Endothelial cell of umbilical vein (primary cell): ENCODE data around the gene GLDC. TPM values are rescaled to one million over a fixed set of nuclear protein-coding genes. Genes with fewer than 3 reads are reported as not detected.

Experiments
- BruUV-seq: library from RNA; stranded (reverse); fragments of 400-500 nt; replicated peaks from 2 replicates; lab custom pipeline; 2021; lab: Mats Ljungman, UMichigan
- CTCF ChIA-PET: fragments of 300-600, 350-600 bp; sonication (Branson Sonifier 250); formaldehyde crosslinking; loops from one replicate; lab custom pipeline; 2021; ENCODE audit warnings: antibody characterized with exemption, inconsistent platforms; lab: Charles Lee
- POLR2A ChIA-PET: fragments of 300-600, 350-600 bp; sonication (Branson Sonifier 250); formaldehyde crosslinking; loops from one replicate; lab custom pipeline; 2021; ENCODE audit warnings: antibody characterized with exemption, inconsistent platforms; lab: Charles Lee
- DNase-seq: peaks from one replicate; pipeline ENCODE4 v3.0.0-alpha.2; 2011; ENCODE audit warnings: low read depth, low spot score
- FAIRE-seq: peaks from 2 replicates; lab custom pipeline; 2011; peaks lifted over from hg19 to GRCh38; lab: Jason Lieb, UNC
- H2AFZ ChIP-seq: 2 replicates; pipeline ENCODE4 v1.6.0; 2012; ENCODE audit warnings: low read depth, low read length, control low read depth, inconsistent platforms
- H3K27ac ChIP-seq: 2 replicates; pipeline ENCODE4 v1.5.1; 2011; ENCODE audit warnings: low read depth, mild to moderate bottlenecking, control low read depth, low read length, moderate library complexity; ENCODE audit not compliant: insufficient read depth
- H3K27me3 ChIP-seq, 2 experiments: 2 replicates each; pipeline versions ENCODE4 v1.6.0 to v1.6.1; 2011; ENCODE audit warnings: low read length in 2 of 2, mixed read lengths in 1 of 2; ENCODE audit not compliant: control insufficient read depth in 2 of 2, insufficient read depth in 2 of 2
- H3K36me3 ChIP-seq, 2 experiments: 2 replicates in 1 of 2; 3 replicates in 1 of 2; pipeline ENCODE4 v1.5.1; 2011; ENCODE audit warnings: low read length in 2 of 2, mild to moderate bottlenecking in 1 of 2, moderate library complexity in 1 of 2; ENCODE audit not compliant: control insufficient read depth in 2 of 2, insufficient read depth in 2 of 2; ENCODE audit errors: extremely low read depth in 1 of 2
- H3K4me1 ChIP-seq: 3 replicates; pipeline ENCODE4 v1.5.1; 2011; ENCODE audit warnings: mild to moderate bottlenecking, low read length; ENCODE audit not compliant: control insufficient read depth, insufficient read depth; ENCODE audit errors: extremely low read depth
- H3K4me2 ChIP-seq: 2 replicates; pipeline ENCODE4 v1.6.1; 2011; ENCODE audit warnings: low read length, control low read depth, mixed read lengths; ENCODE audit not compliant: insufficient read depth
- H3K4me3 ChIP-seq, 3 experiments: fragments of 200-600 bp in 1 of 3; sonication (generic), shearing (Covaris generic) in 1 of 3; replicated peaks in 1 of 3; 2 replicates each; pipeline ENCODE4 v1.5.1; 2011 to 2016; ENCODE audit warnings: control low read depth in 3 of 3, low read length in 3 of 3, mild to moderate bottlenecking in 2 of 3, inconsistent platforms in 1 of 3, low read depth in 1 of 3, moderate library complexity in 1 of 3; ENCODE audit not compliant: insufficient read depth in 1 of 3
- H3K79me2 ChIP-seq: 2 replicates; pipeline ENCODE4 v1.6.0; 2012; ENCODE audit warnings: low read length, inconsistent platforms; ENCODE audit not compliant: control insufficient read depth, insufficient read depth
- H3K9ac ChIP-seq: replicated peaks from 2 replicates; pipeline ENCODE3; 2011; ENCODE audit warnings: low read length, control low read depth; ENCODE audit not compliant: insufficient read depth; ENCODE audit errors: extremely low read depth
- H3K9me1 ChIP-seq: replicated peaks from 3 replicates; pipeline ENCODE4 v1.6.0; 2011; ENCODE audit warnings: mild to moderate bottlenecking, low read length; ENCODE audit not compliant: control insufficient read depth, insufficient read depth; ENCODE audit errors: extremely low read depth
- H3K9me3 ChIP-seq: replicated peaks from 2 replicates; pipeline ENCODE4 v1.5.1; 2012; ENCODE audit warnings: low read length, inconsistent platforms; ENCODE audit not compliant: control insufficient read depth, insufficient read depth
- H4K20me1 ChIP-seq: replicated peaks from 2 replicates; pipeline ENCODE3; 2011; ENCODE audit warnings: mild to moderate bottlenecking, low read length; ENCODE audit not compliant: control insufficient read depth, insufficient read depth; ENCODE audit errors: extremely low read depth
- CTCF ChIP-seq, 2 donors: IDR thresholded peaks; 1 replicate in 1 of 2; 2 replicates in 1 of 2; pipeline ENCODE4 v1.5.1; 2011; ENCODE audit warnings: low read length in 2 of 2, mild to moderate bottlenecking in 2 of 2, moderate library complexity in 2 of 2, control low read depth in 1 of 2, inconsistent platforms in 1 of 2, low read depth in 1 of 2; ENCODE audit not compliant: insufficient read depth in 1 of 2; ENCODE audit errors: extremely low read depth in 1 of 2
- EZH2 ChIP-seq: IDR thresholded peaks from 2 replicates; pipeline ENCODE4 v1.6.1; 2012; ENCODE audit warnings: borderline replicate concordance, low read depth, mild to moderate bottlenecking, moderate library complexity, low read length, inconsistent platforms; ENCODE audit not compliant: severe bottlenecking
- FOS ChIP-seq: IDR thresholded peaks from 2 replicates; pipeline ENCODE4 v1.6.1; 2011; ENCODE audit warnings: mild to moderate bottlenecking, low read length, moderate library complexity, borderline replicate concordance; ENCODE audit not compliant: insufficient read depth
- GATA2 ChIP-seq: IDR thresholded peaks from 2 replicates; pipeline ENCODE4 v1.7.0; 2011; ENCODE audit warnings: low read depth, mild to moderate bottlenecking, moderate library complexity, mixed read lengths, low read length; ENCODE audit not compliant: insufficient read length, insufficient read depth
- JUN ChIP-seq: IDR thresholded peaks from 2 replicates; pipeline ENCODE4 v1.6.1; 2011; ENCODE audit warnings: borderline replicate concordance, low read depth; ENCODE audit not compliant: insufficient read length, insufficient read depth
- MAX ChIP-seq: IDR thresholded peaks from 2 replicates; pipeline ENCODE4 v1.6.1; 2011; ENCODE audit not compliant: insufficient read depth, insufficient read length
- MYC ChIP-seq: IDR thresholded peaks from one replicate; pipeline ENCODE4 v1.6.1; 2011; ENCODE audit warnings: mild to moderate bottlenecking, low read depth, low read length
- POLR2A ChIP-seq: IDR thresholded peaks from 2 replicates; pipeline ENCODE4 v1.6.1; 2012; ENCODE audit warnings: low read depth, mild to moderate bottlenecking, control low read depth, low read length
- POLR2AphosphoS5 ChIP-seq: IDR thresholded peaks from 2 replicates; pipeline ENCODE4 v1.6.1; 2012; ENCODE audit warnings: low read depth, mild to moderate bottlenecking, control low read depth, low read length, moderate library complexity; ENCODE audit not compliant: insufficient read depth
- dilution Hi-C: fragments of 300-500 bp; cut with MboI; formaldehyde crosslinking; loops from one replicate; pipeline ENCODE4 v1.15.0; 2019; ENCODE audit warnings: low sequenced_read_pairs; ENCODE audit not compliant: extremely low pct_ligation_motif_present
- intact Hi-C: fragments of 100-400 bp; cut with micrococcal nuclease; formaldehyde crosslinking; loops from one replicate; pipeline ENCODE4 v1.10.0; 2022
- polyA plus RNA-seq, 4 experiments: library from polyadenylated mRNA; depleted of rRNA in 3 of 4; stranded (reverse) in 3 of 4; unstranded in 1 of 4; fragments of >200 nt; gene quantifications; 2 replicates each; pipeline versions ENCODE4 v1.2.1 to v1.2.3, GENCODE V29; 2011 to 2012; ENCODE audit warnings: missing spikeins in 1 of 4
- total RNA-seq: library from RNA; stranded (reverse); gene quantifications from 2 replicates; pipeline ENCODE4 v1.2.3, GENCODE V29; 2021

Gene GLDC
- total and polyA plus RNA-seq, 2 donors (not counting 3 experiments of a cell fraction or from before 2014, with no cell fraction given), result 1.8 to 2.6 TPM

GRCh38 chr9:6600426-6600825 is 45.1 kb downstream of the GLDC start:
- POLR2A ChIA-PET, result no interaction called here
- no TSS peak for BruUV-seq
- no peaks in the 10 kb centered on the region for H3K9me1 ChIP-seq
- dilution Hi-C loops, result no loop called here
- H3K4me1 ChIP-seq, result no peaks in the 10 kb centered on the region
- intact Hi-C loops, result no loop called here
- H3K9me3 ChIP-seq, result no peaks in the 10 kb centered on the region
- H3K4me2 ChIP-seq, result no peak overlapping the region
- CTCF ChIA-PET, result no interaction called here
- H3K4me3 ChIP-seq, result no peak overlapping the region
- H4K20me1 ChIP-seq, result no peaks in the 10 kb centered on the region
- H2AFZ ChIP-seq, result no peak overlapping the region
- no peak overlapping the region for H3K27ac ChIP-seq
- H3K9ac ChIP-seq, result no peak overlapping the region
- DNase-seq (no peak), FAIRE-seq (no peak)
- no peaks in the 10 kb centered on the region for H3K79me2 ChIP-seq
- H3K27me3 ChIP-seq, result no peaks in the 10 kb centered on the region
- no peak for TF ChIP-seq POLR2A
- no peak for TF ChIP-seq GATA2
- TF ChIP-seq JUN, result no peak
- no peak for TF ChIP-seq CTCF (IDR thresholded peaks at IDR 0.05; ENCODE audit: extremely low read depth in 1 of 2, insufficient read depth in 1 of 2, low read depth in 1 of 2, low read length in 2 of 2)
- no peak for TF ChIP-seq EZH2
- no peak for TF ChIP-seq FOS
- TF ChIP-seq POLR2AphosphoS5, result no peak
- TF ChIP-seq MYC, result no peak
- TF ChIP-seq MAX, result no peak
- H3K36me3 ChIP-seq, result no peaks in the 10 kb centered on the region
